Coronary artery (tissue), 2 donors: ENCODE measurements around the gene CLDN16.

Experiments used
- DNase-seq: peaks from one replicate; pipeline ENCODE4 v3.0.0-alpha.2; 2017; ENCODE audit warnings: low spot score
- H3K27ac ChIP-seq, 2 donors: fragments of 200-600 bp; sonication (generic); one replicate each; pipeline ENCODE4 v1.5.1; 2016 to 2019
- H3K4me3 ChIP-seq: fragments of 200-600 bp; sonication (generic); 2 replicates; pipeline ENCODE4 v1.5.1; 2016; ENCODE audit warnings: mild to moderate bottlenecking, moderate library complexity
- CTCF ChIP-seq: fragments of 200-600 bp; sonication (generic); IDR thresholded peaks from one replicate; pipeline ENCODE4 v1.5.1; 2019; ENCODE audit warnings: antibody characterized with exemption

The CLDN16 gene

GRCh38 chr3:190352861-190353457 lies 35.0 kb upstream of the CLDN16 start:
- Histone ChIP-seq H3K4me3 (no peak overlapping the region), H3K27ac (no peak overlapping the region)
- no peak for TF ChIP-seq CTCF
- DNase-seq = no peak

DNA sequence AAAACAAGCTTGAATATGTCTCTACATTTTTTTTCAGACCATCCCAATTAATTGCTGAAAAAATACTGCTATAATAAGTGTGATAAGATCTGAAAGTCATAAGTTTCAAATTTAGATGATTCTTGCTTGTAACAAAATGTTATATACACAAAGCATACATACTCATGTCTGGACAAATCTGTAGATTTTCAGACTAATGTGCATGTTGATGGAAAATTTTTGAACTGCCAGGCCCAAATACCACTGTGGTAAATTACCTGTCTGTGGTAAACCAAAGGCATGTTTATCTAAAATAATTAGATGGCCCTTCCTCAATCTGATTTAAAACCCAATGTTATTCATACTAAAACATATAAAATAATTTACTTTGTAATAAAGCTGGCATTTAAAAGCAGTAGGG lies 31.7 kb upstream of the CLDN16 start:
- Histone ChIP-seq H3K4me3 (no peak overlapping the region), H3K27ac (no peak overlapping the region)
- no peak for TF ChIP-seq CTCF
- no peak for DNase-seq

DNA sequence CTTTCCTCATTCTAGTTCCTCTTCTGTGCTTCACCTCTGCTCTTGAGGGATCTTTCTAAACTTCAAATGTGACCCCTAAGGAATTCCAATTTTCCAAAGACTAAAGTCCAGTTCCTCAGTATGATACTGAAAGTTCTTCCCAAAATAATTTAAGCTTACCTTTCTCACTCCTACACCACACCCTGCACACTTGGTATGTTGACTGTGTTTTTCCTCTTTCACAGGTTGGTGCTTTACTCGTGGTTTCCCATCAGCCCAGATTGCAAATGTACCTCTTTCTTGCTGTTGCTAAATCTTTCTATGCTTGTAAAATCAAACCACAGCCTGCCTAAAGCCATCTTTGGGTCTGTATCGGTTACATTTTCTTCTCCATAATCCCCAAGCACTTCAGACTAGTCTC lies 30.5 kb upstream of the CLDN16 start:
- no peak overlapping the region for H3K4me3 ChIP-seq
- no peak for DNase-seq
- TF ChIP-seq CTCF = no peak
- no peak overlapping the region for H3K27ac ChIP-seq

- no peak overlapping the region for H3K4me3 ChIP-seq
- no peak for TF ChIP-seq CTCF
- no peak for DNase-seq
- H3K27ac ChIP-seq = no peak overlapping the region
These were observed 28.1 kb upstream of the CLDN16 start for GRCh38 chr3:190359813-190360212.

DNA sequence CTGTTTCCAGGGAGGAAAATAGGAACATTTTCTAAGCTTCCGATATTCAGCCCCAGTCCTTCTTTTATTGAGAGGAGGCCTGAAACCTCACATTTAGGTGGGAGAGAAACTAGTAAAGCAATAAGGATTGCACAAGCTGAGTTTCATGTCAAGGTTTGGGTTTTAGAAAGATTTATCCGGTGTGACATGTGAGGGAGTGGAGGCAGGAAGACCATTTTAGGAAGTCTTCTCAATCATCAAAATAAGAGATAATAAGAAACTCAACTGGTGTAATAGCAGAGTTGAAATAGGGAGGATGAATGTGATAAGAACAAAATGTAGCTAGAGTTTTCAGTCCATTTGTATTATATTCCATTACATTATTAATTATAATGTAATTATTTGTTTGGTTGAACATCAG lies 27.7 kb upstream of the CLDN16 start:
- Histone ChIP-seq H3K27ac (no peak overlapping the region), H3K4me3 (no peak overlapping the region)
- DNase-seq = no peak
- TF ChIP-seq CTCF = no peak

DNA sequence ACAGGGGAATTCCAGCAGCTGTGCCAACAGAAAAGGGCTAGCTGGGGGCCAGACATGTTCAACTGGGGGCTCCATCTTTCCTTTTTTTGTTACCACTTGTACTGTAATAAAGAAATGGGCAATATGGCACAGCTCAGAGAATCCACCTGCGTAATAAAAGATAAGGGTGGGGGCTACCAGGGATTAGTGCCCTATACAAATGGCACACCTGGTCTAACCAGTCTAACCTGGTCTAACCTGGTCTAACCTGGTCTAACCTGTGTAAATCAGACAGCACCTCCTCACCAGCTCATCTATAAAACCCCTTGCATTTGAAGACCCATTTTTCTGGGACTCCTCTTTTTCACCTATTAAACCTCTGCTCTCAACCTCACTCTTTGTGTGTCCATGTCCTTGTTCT lies 26.2 kb upstream of the CLDN16 start:
- H3K4me3 ChIP-seq = no peak overlapping the region
- DNase-seq = no peak
- H3K27ac ChIP-seq = no peak overlapping the region
- TF ChIP-seq CTCF = no peak

GRCh38 chr3:190362258-190362657 lies 25.7 kb upstream of the CLDN16 start:
- no peak for DNase-seq
- TF ChIP-seq CTCF = no peak
- Histone ChIP-seq H3K27ac (no peak overlapping the region), H3K4me3 (no peak overlapping the region)
